ENCODE data around the gene UGT1A9. TPM values are rescaled to one million over a fixed set of nuclear protein-coding genes. Genes with fewer than 3 reads are reported as not detected.
A peak's percentile ranks its signal among the peaks of the same experiment; 100 is the strongest.

The UGT1A9 gene
- total and polyA plus RNA-seq, 2 of the 13 experiments (the other 11 are each of a cell fraction or from before 2014, with no cell fraction given): 0.07 TPM; not detected in 1

- peak; percentile 72 for TF ChIP-seq FOXK1 (CRISPR knock-in tag; IDR thresholded peaks at IDR 0.05; ENCODE audit: borderline replicate concordance, low read depth)
- 0 out of 2 replicates have a peak, but pooled peaks have one; percentile 8 for TF ChIP-seq ZNF510 (CRISPR knock-in tag; IDR thresholded peaks at IDR 0.05; ENCODE audit: low read depth)
- TF ChIP-seq NCOA1 (CRISPR knock-in tag; IDR thresholded peaks at IDR 0.05): 0 out of 2 replicates have a peak, but pooled peaks have one; percentile 31
- TF ChIP-seq POLR2AphosphoS5 (IDR thresholded peaks at IDR 0.05; ENCODE audit: low read depth, low read length): peak; percentile 48; the same call in 1 of the 2 replicates
- peak; percentile 60; the same call in 1 of the 2 replicates for TF ChIP-seq HES4 (CRISPR knock-in tag; IDR thresholded peaks at IDR 0.05; ENCODE audit: borderline replicate concordance)
- peak; percentile 47; the same call in 1 of the 2 replicates for TF ChIP-seq SOX13 (IDR thresholded peaks at IDR 0.05)
- TF ChIP-seq SOX13 (CRISPR knock-in tag; conservative IDR thresholded peaks at IDR 0.05 in 1 of 2, IDR thresholded peaks at IDR 0.05 in 1 of 2): peak in 1 of 2 experiments; percentile 65; a peak in 2 of 4 replicates
- TF ChIP-seq ZNF768 (CRISPR knock-in tag; IDR thresholded peaks at IDR 0.05): peak; percentile 73; the same call in 1 of the 2 replicates
- 0 out of 2 replicates have a peak, but pooled peaks have one; percentile 41 for TF ChIP-seq ZNF44 (CRISPR knock-in tag; IDR thresholded peaks at IDR 0.05)
- peak; percentile 45; the same call in 1 of the 2 replicates for TF ChIP-seq MED1 (CRISPR knock-in tag; IDR thresholded peaks at IDR 0.05)
- 0 out of 2 replicates have a peak, but pooled peaks have one; percentile 37 for TF ChIP-seq RCOR2 (CRISPR knock-in tag; IDR thresholded peaks at IDR 0.05)
- TF ChIP-seq MIER3 (CRISPR knock-in tag; IDR thresholded peaks at IDR 0.05; ENCODE audit: borderline replicate concordance): peak; percentile 48; the same call in 1 of the 2 replicates
- peak; percentile 40; the same call in 1 of the 2 replicates for TF ChIP-seq ZNF331 (CRISPR knock-in tag; IDR thresholded peaks at IDR 0.05)
- TF ChIP-seq MIER2 (CRISPR knock-in tag; IDR thresholded peaks at IDR 0.05): 0 out of 2 replicates have a peak, but pooled peaks have one; percentile 29
- peak; percentile 8; the same call in 1 of the 2 replicates for TF ChIP-seq RNF219 (CRISPR knock-in tag; IDR thresholded peaks at IDR 0.05)
- TF ChIP-seq ZNF607 (CRISPR knock-in tag; IDR thresholded peaks at IDR 0.05; ENCODE audit: borderline replicate concordance): peak; percentile 60; the same call in 1 of the 2 replicates
- TF ChIP-seq HMGXB3 (CRISPR knock-in tag; IDR thresholded peaks at IDR 0.05; ENCODE audit: borderline replicate concordance): peak; percentile 11; the same call in 1 of the 2 replicates
- peak; percentile 68; the same call in 1 of the 2 replicates for TF ChIP-seq ZNF274 (CRISPR knock-in tag; IDR thresholded peaks at IDR 0.05)
- peak; percentile 79 for TF ChIP-seq HDAC1 (CRISPR knock-in tag; IDR thresholded peaks at IDR 0.05)
- 0 out of 2 replicates have a peak, but pooled peaks have one; percentile 13 for TF ChIP-seq GFI1 (CRISPR knock-in tag; IDR thresholded peaks at IDR 0.05; ENCODE audit: borderline replicate concordance)
- TF ChIP-seq SP4 (CRISPR knock-in tag; IDR thresholded peaks at IDR 0.05): peak; percentile 55; the same call in 1 of the 2 replicates
- TF ChIP-seq FOXC1 (CRISPR knock-in tag; IDR thresholded peaks at IDR 0.05; ENCODE audit: borderline replicate concordance): peak; percentile 82; the same call in 1 of the 2 replicates
These were observed 65.4 kb downstream of the UGT1A9 start (continued) for GRCh38 chr2:233736868-233737653.
